Activated T-helper 1 cell treated with anti-CD3 and anti-CD28 coated beads, Interleukin-12 subunit alpha, Interleukin-12 subunit beta, Interleukin-2, Interleukin-4 antibody, amounts not matched to agents 30 ng/mL and 10 ng/mL and 1 ng/mL, durations not matched to agents 14 hours and 24 hours and 36 hours (primary cell): ENCODE data around the gene FAM53B. TPM values are rescaled to one million over a fixed set of nuclear protein-coding genes. Genes with fewer than 3 reads are reported as not detected.

Experiments
- DNase-seq: peaks from one replicate; pipeline ENCODE4 v3.0.0; 2021; ENCODE audit warnings: low spot score
- H3K27ac Mint-ChIP-seq: one replicate; pipeline ENCODE4 v1.8.0; 2021; ENCODE audit warnings: mild to moderate bottlenecking, mixed read lengths
- H3K27me3 Mint-ChIP-seq: one replicate; pipeline ENCODE4 v1.8.0; 2022; ENCODE audit warnings: mild to moderate bottlenecking, moderate library complexity, mixed read lengths; ENCODE audit not compliant: insufficient read depth
- H3K36me3 Mint-ChIP-seq: one replicate; pipeline ENCODE4 v1.8.0; 2021; ENCODE audit warnings: low read depth, mixed read lengths
- H3K4me1 Mint-ChIP-seq: one replicate; pipeline ENCODE4 v1.8.0; 2021; ENCODE audit warnings: low read depth, mixed read lengths
- H3K4me3 Mint-ChIP-seq: one replicate; pipeline ENCODE4 v1.8.0; 2021; ENCODE audit warnings: mild to moderate bottlenecking, moderate library complexity, mixed read lengths
- H3K9me3 Mint-ChIP-seq: one replicate; pipeline ENCODE4 v1.8.0; 2021; ENCODE audit warnings: mixed read lengths
- intact Hi-C: fragments of 100-400 bp; cut with micrococcal nuclease; formaldehyde crosslinking; loops from one replicate; pipeline ENCODE4 v1.15.1; 2024
- total RNA-seq: library from RNA; stranded (reverse); gene quantifications from 2 replicates; pipeline ENCODE4 v1.2.3, GENCODE V29; 2022

Gene FAM53B
- total RNA-seq, 1 donor from 2014 or later = 31.8 TPM

GRCh38 chr10:124680675-124681074, 63.5 kb downstream of the FAM53B start:
- Mint-ChIP-seq H3K36me3 (peaks cover 52% of the 10 kb centered on the region), H3K4me1 (peaks cover 37% of the 10 kb centered on the region), H3K4me3 (no peak overlapping the region), H3K27ac (no peak overlapping the region), H3K27me3 (no peaks in the 10 kb centered on the region), H3K9me3 (no peaks in the 10 kb centered on the region)
- no peak for DNase-seq
- intact Hi-C loops = no loop called here

GRCh38 chr10:124679401-124679800, 64.8 kb downstream of the FAM53B start:
- Mint-ChIP-seq H3K36me3 (peaks cover 52% of the 10 kb centered on the region), H3K9me3 (no peaks in the 10 kb centered on the region), H3K27me3 (no peaks in the 10 kb centered on the region), H3K27ac (no peak overlapping the region), H3K4me3 (no peak overlapping the region), H3K4me1 (peaks cover 34% of the 10 kb centered on the region)
- no peak for DNase-seq
- intact Hi-C loops = loop anchor here (1.0 kb wide), 1 partner anchor 9 kb away; no protein-coding TSS in a partner anchor

GRCh38 chr10:124678557-124679240, 65.5 kb downstream of the FAM53B start:
- no peaks in the 10 kb centered on the region for H3K9me3 Mint-ChIP-seq
- H3K4me1 Mint-ChIP-seq = peaks cover 35% of the 10 kb centered on the region
- H3K27ac Mint-ChIP-seq = peak overlapping the region; percentile 73
- peaks cover 50% of the 10 kb centered on the region for H3K36me3 Mint-ChIP-seq
- intact Hi-C loops = loop anchor here (1.0 kb wide), 1 partner anchor 10 kb away; no protein-coding TSS in a partner anchor
- peak; percentile 23 for DNase-seq
- no peaks in the 10 kb centered on the region for H3K27me3 Mint-ChIP-seq
- H3K4me3 Mint-ChIP-seq = peak overlapping the region; percentile 55

- intact Hi-C loops = no loop called here
- Mint-ChIP-seq H3K27ac (peak overlapping the region; percentile 73), H3K4me1 (peaks cover 43% of the 10 kb centered on the region), H3K36me3 (peaks cover 49% of the 10 kb centered on the region), H3K4me3 (peak overlapping the region; percentile 21), H3K27me3 (peaks cover 1% of the 10 kb centered on the region), H3K9me3 (no peaks in the 10 kb centered on the region)
- no peak for DNase-seq
Measured at GRCh38 chr10:124677749-124678556, 66.2 kb downstream of the FAM53B start.

GRCh38 chr10:124677293-124677699, 66.9 kb downstream of the FAM53B start:
- no peak for DNase-seq
- Mint-ChIP-seq H3K4me1 (peaks cover 49% of the 10 kb centered on the region), H3K27me3 (peaks cover 2% of the 10 kb centered on the region), H3K9me3 (no peaks in the 10 kb centered on the region), H3K4me3 (no peak overlapping the region), H3K36me3 (peaks cover 49% of the 10 kb centered on the region), H3K27ac (no peak overlapping the region)
- intact Hi-C loops = no loop called here

GRCh38 chr10:124676416-124677062, 67.6 kb downstream of the FAM53B start:
- Mint-ChIP-seq H3K27ac (no peak overlapping the region), H3K4me3 (no peak overlapping the region), H3K4me1 (peaks cover 57% of the 10 kb centered on the region), H3K27me3 (peaks cover 2% of the 10 kb centered on the region), H3K36me3 (peaks cover 48% of the 10 kb centered on the region), H3K9me3 (no peaks in the 10 kb centered on the region)
- DNase-seq = no peak
- intact Hi-C loops = no loop called here

- H3K27ac Mint-ChIP-seq = no peak overlapping the region
- no peak overlapping the region for H3K4me3 Mint-ChIP-seq
- peaks cover 46% of the 10 kb centered on the region for H3K36me3 Mint-ChIP-seq
- H3K9me3 Mint-ChIP-seq = no peaks in the 10 kb centered on the region
- DNase-seq = no peak
- H3K27me3 Mint-ChIP-seq = peaks cover 2% of the 10 kb centered on the region
- H3K4me1 Mint-ChIP-seq = peaks cover 64% of the 10 kb centered on the region
- intact Hi-C loops = no loop called here
Measured at GRCh38 chr10:124675824-124676223, 68.4 kb downstream of the FAM53B start.

- Mint-ChIP-seq H3K9me3 (no peaks in the 10 kb centered on the region), H3K27ac (peak overlapping the region; percentile 57), H3K4me1 (peaks cover 69% of the 10 kb centered on the region), H3K27me3 (peaks cover 2% of the 10 kb centered on the region), H3K4me3 (no peak overlapping the region), H3K36me3 (peaks cover 45% of the 10 kb centered on the region)
- intact Hi-C loops = no loop called here
- DNase-seq = no peak
Measured at GRCh38 chr10:124675261-124675660, 68.9 kb downstream of the FAM53B start.

- peaks cover 2% of the 10 kb centered on the region for H3K27me3 Mint-ChIP-seq
- intact Hi-C loops = no loop called here
- H3K36me3 Mint-ChIP-seq = peaks cover 43% of the 10 kb centered on the region
- peak overlapping the region; percentile 57 for H3K27ac Mint-ChIP-seq
- DNase-seq = no peak
- no peak overlapping the region for H3K4me3 Mint-ChIP-seq
- peaks cover 64% of the 10 kb centered on the region for H3K4me1 Mint-ChIP-seq
- no peaks in the 10 kb centered on the region for H3K9me3 Mint-ChIP-seq
Measured at GRCh38 chr10:124674768-124675222, 69.4 kb downstream of the FAM53B start.

GRCh38 chr10:124672181-124672638, 72.0 kb downstream of the FAM53B start:
- Mint-ChIP-seq H3K36me3 (peaks cover 28% of the 10 kb centered on the region), H3K4me3 (no peak overlapping the region), H3K9me3 (no peaks in the 10 kb centered on the region), H3K27ac (no peak overlapping the region), H3K4me1 (peaks cover 40% of the 10 kb centered on the region), H3K27me3 (peaks cover 2% of the 10 kb centered on the region)
- intact Hi-C loops = loop anchor here (2.0 kb wide), 1 partner anchor 17 kb away; no protein-coding TSS in a partner anchor
- DNase-seq = no peak

GRCh38 chr10:124671486-124672075, 72.6 kb downstream of the FAM53B start:
- no peak overlapping the region for H3K27ac Mint-ChIP-seq
- intact Hi-C loops = loop anchor here (2.0 kb wide), 1 partner anchor 17 kb away; no protein-coding TSS in a partner anchor
- no peaks in the 10 kb centered on the region for H3K9me3 Mint-ChIP-seq
- H3K27me3 Mint-ChIP-seq = peaks cover 2% of the 10 kb centered on the region
- H3K4me3 Mint-ChIP-seq = no peak overlapping the region
- no peak for DNase-seq
- peaks cover 40% of the 10 kb centered on the region for H3K4me1 Mint-ChIP-seq
- H3K36me3 Mint-ChIP-seq = peaks cover 25% of the 10 kb centered on the region

GRCh38 chr10:124670849-124671248, 73.3 kb downstream of the FAM53B start:
- H3K36me3 Mint-ChIP-seq = peaks cover 25% of the 10 kb centered on the region
- intact Hi-C loops = no loop called here
- H3K27ac Mint-ChIP-seq = no peak overlapping the region
- H3K4me3 Mint-ChIP-seq = no peak overlapping the region
- peaks cover 2% of the 10 kb centered on the region for H3K27me3 Mint-ChIP-seq
- no peaks in the 10 kb centered on the region for H3K9me3 Mint-ChIP-seq
- peaks cover 40% of the 10 kb centered on the region for H3K4me1 Mint-ChIP-seq
- DNase-seq = no peak
